ENCODE data around the gene SULT1A1. TPM values are rescaled to one million over a fixed set of nuclear protein-coding genes. Genes with fewer than 3 reads are reported as not detected.
A peak's percentile ranks its signal among the peaks of the same experiment; 100 is the strongest.

SULT1A1 gene
- total RNA-seq, 5 donors from 2014 or later (not counting 1 experiment from before 2014, with no cell fraction given) = 13.3 to 19.0 (median 15.8) TPM

DNA sequence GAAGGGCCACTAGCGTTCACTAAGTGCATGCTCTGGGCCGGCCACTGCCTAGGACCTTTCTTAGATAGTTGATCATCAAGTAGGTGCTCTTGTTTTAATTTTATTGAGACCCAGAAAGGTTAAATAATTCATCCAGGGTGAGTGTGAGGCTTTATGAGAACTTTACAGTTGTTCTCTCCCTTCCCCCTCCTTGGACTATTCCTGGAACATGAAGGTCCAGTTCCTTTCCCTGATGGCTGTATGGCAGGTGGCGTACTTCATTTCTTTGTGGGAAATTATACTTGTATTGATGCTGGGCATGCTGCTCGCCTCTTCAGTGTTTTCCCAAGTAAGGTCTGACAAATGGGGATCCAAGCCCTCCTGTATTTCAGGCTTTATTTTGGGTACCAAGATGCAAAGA is 47.6 kb downstream of the SULT1A1 start:
- no peak overlapping the region for H3K4me3 Mint-ChIP-seq
- Histone ChIP-seq H3K4me3 (ENCODE audit: control insufficient read depth in 1 of 2, extremely low read depth in 1 of 2, low read length in 1 of 2) (no peak overlapping the region), H3K9me3 (peaks cover 2% of the 10 kb centered on the region), H3K4me1 (ENCODE audit: control insufficient read depth in 1 of 2, extremely low read depth in 1 of 2, insufficient read depth in 2 of 2, low read length in 2 of 2) (peaks cover 0 to 7% of the 10 kb centered on the region in 2 experiments), H3K27ac (ENCODE audit: low read length) (no peak overlapping the region), H3K36me3 (ENCODE audit: control insufficient read depth in 2 of 2, extremely low read depth in 1 of 2, insufficient read depth in 1 of 2, low read length in 1 of 2) (peaks cover 3 to 23% of the 10 kb centered on the region in 2 donors), H3K27me3 (replicated peaks in 1 of 2; ENCODE audit: control insufficient read depth in 2 of 2, extremely low read depth in 1 of 2, insufficient read depth in 2 of 2, low read length in 1 of 2) (no peaks in the 10 kb centered on the region)
- H3K27me3 Mint-ChIP-seq = no peaks in the 10 kb centered on the region
- H3K9me3 Mint-ChIP-seq = peaks cover 0 to 5% (median under 1%) of the 10 kb centered on the region in 3 donors
- no peak overlapping the region for H3K27ac Mint-ChIP-seq
- WGBS (ENCODE audit: insufficient coverage) = 100% methylated on average over 1 of the region's 4 CpGs
- H3K4me1 Mint-ChIP-seq = peaks cover 44 to 46% (median 44%) of the 10 kb centered on the region in 3 donors
- ATAC-seq (replicated peaks in 1 of 4) (no peak), DNase-seq (no peak)
- peaks cover 32% of the 10 kb centered on the region for H3K36me3 Mint-ChIP-seq
- ChIA-PET POLR2A (interaction anchor here in 1 of 2 donors (0.6 kb wide), 1 partner anchor 55 kb away, joined by 3 read pairs; no protein-coding TSS in a partner anchor), CTCF (no interaction called here)

DNA sequence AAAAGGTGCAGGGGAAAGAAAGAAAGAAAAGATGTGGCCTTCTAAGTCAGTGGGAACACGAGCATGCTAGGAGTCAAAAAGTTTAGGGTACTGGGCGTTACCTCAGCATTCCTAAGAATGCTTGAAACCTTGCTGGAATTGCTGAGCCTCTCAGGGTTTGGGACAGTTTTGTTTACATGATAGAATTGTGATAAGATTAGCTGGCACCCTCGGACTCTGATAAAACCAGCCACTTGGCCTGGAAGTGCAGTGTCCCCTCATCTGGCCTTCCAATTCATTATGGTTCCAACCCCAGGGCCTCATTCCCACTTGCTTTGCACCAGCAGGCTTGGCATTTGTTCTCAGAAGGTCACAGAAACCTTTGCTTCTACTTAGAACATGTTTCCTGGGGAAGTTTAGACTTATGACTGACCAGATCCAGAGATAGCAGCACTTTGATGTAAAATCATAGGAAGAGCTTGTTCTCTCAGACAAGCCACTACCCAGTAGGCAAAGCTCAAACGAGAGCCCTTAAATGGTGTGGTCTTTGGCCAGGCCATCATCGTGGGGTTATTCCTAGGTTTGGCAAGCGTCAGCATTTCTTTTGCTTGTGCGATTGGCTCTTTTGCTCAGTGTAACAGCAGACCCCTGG is 48.2 kb downstream of the SULT1A1 start:
- Mint-ChIP-seq H3K27ac (no peak overlapping the region), H3K9me3 (peaks cover 0 to 4% (median 0%) of the 10 kb centered on the region in 3 donors), H3K4me3 (no peak overlapping the region), H3K4me1 (peaks cover 48 to 50% (median 49%) of the 10 kb centered on the region in 3 donors), H3K36me3 (peaks cover 32% of the 10 kb centered on the region), H3K27me3 (no peaks in the 10 kb centered on the region)
- Histone ChIP-seq H3K27ac (ENCODE audit: low read length) (no peak overlapping the region), H3K4me3 (ENCODE audit: control insufficient read depth in 1 of 2, extremely low read depth in 1 of 2, low read length in 1 of 2) (no peak overlapping the region), H3K36me3 (ENCODE audit: control insufficient read depth in 2 of 2, extremely low read depth in 1 of 2, insufficient read depth in 1 of 2, low read length in 1 of 2) (peaks cover 3 to 28% of the 10 kb centered on the region in 2 donors), H3K9me3 (no peaks in the 10 kb centered on the region), H3K27me3 (replicated peaks in 1 of 2; ENCODE audit: control insufficient read depth in 2 of 2, extremely low read depth in 1 of 2, insufficient read depth in 2 of 2, low read length in 1 of 2) (no peaks in the 10 kb centered on the region), H3K4me1 (ENCODE audit: control insufficient read depth in 1 of 2, extremely low read depth in 1 of 2, insufficient read depth in 2 of 2, low read length in 2 of 2) (peaks cover 0 to 7% of the 10 kb centered on the region in 2 experiments)
- no peak for ATAC-seq (replicated peaks in 1 of 4)
- 96% methylated on average over 5 of the region's 7 CpGs for WGBS (ENCODE audit: insufficient coverage)
- POLR2A ChIA-PET = interaction anchor here in 1 of 2 donors (0.6 kb wide), 1 partner anchor 10 kb away, joined by 3 read pairs; no protein-coding TSS in a partner anchor
- no peak for DNase-seq
- CTCF ChIA-PET = no interaction called here

DNA sequence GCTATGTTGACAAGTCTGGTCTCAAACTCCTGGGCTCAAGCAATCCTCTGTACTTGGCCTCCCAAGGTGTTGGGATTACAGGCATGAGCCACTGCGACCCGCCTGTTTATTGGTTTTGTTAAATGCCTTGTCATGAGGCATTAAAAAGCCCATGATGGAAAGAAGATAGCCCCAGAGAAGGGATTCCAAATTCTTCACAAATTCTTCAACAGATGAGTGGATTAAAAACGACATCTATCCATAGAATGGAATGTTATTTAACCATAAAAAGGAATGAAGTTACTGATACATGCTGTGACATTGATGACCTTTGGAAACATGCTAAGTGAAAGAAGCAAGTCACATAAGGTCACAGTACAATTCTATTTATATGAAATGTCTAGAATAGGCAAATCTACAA is 51.4 kb downstream of the SULT1A1 start:
- Histone ChIP-seq H3K9me3 (no peaks in the 10 kb centered on the region), H3K27me3 (replicated peaks in 1 of 2; ENCODE audit: control insufficient read depth in 2 of 2, extremely low read depth in 1 of 2, insufficient read depth in 2 of 2, low read length in 1 of 2) (no peaks in the 10 kb centered on the region), H3K4me3 (ENCODE audit: control insufficient read depth in 1 of 2, extremely low read depth in 1 of 2, low read length in 1 of 2) (no peak overlapping the region), H3K27ac (ENCODE audit: low read length) (no peak overlapping the region), H3K4me1 (ENCODE audit: control insufficient read depth in 1 of 2, extremely low read depth in 1 of 2, insufficient read depth in 2 of 2, low read length in 2 of 2) (peaks cover 11 to 21% of the 10 kb centered on the region in 2 experiments), H3K36me3 (ENCODE audit: control insufficient read depth in 2 of 2, extremely low read depth in 1 of 2, insufficient read depth in 1 of 2, low read length in 1 of 2) (peaks cover 0 to 24% of the 10 kb centered on the region in 2 donors)
- no CpG with 5 or more reads among the region's 3 CpGs for WGBS (ENCODE audit: insufficient coverage)
- no peaks in the 10 kb centered on the region for H3K9me3 Mint-ChIP-seq
- ATAC-seq (replicated peaks in 1 of 4) (no peak), DNase-seq (no peak)
- peaks cover 48 to 67% (median 57%) of the 10 kb centered on the region in 3 donors for H3K4me1 Mint-ChIP-seq
- POLR2A ChIA-PET = no interaction called here
- peaks cover 20% of the 10 kb centered on the region for H3K36me3 Mint-ChIP-seq
- CTCF ChIA-PET = interaction anchor here in 1 of 2 donors (0.7 kb wide), 1 partner anchor 247 kb away, joined by 3 read pairs; no protein-coding TSS in a partner anchor
- H3K27me3 Mint-ChIP-seq = no peaks in the 10 kb centered on the region
- H3K27ac Mint-ChIP-seq = no peak overlapping the region
- H3K4me3 Mint-ChIP-seq = no peak overlapping the region

DNA sequence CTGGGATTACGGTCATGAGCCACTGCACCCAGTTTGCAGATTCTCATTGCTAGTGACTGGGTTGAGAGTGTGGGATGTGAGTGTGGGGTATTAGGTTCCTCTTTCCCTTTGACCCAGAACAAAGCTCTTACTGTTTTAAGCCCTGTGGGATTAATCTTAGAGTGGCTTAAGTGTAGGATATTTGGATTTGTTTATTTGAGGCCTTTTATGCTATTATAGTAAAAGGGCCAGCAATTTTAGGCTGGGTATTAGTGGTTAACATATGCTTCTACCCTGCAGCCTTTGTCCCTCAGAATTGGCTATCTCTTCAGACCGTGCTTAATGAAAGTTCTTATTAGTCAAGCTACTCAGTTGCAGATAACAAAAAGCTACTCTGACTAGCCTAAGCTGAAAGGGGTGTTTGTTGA is 52.9 kb downstream of the SULT1A1 start:
- ChIA-PET CTCF (interaction anchor here in 1 of 2 donors (0.7 kb wide), 1 partner anchor 247 kb away, joined by 3 read pairs; no protein-coding TSS in a partner anchor), POLR2A (interaction anchor here (0.5 to 0.6 kb wide), 2 partner anchors 28 to 1326 kb away, joined by 3 to 4 read pairs; no protein-coding TSS in a partner anchor)
- H3K27ac Mint-ChIP-seq = no peak overlapping the region
- no peak overlapping the region for H3K4me3 ChIP-seq (ENCODE audit: control insufficient read depth in 1 of 2, extremely low read depth in 1 of 2, low read length in 1 of 2)
- peaks cover 38 to 61% (median 49%) of the 10 kb centered on the region in 3 donors for H3K4me1 Mint-ChIP-seq
- H3K9me3 ChIP-seq = no peaks in the 10 kb centered on the region
- no peak for ATAC-seq (replicated peaks in 1 of 4)
- H3K27me3 Mint-ChIP-seq = no peaks in the 10 kb centered on the region
- no peak overlapping the region for H3K4me3 Mint-ChIP-seq
- H3K9me3 Mint-ChIP-seq = no peaks in the 10 kb centered on the region
- WGBS (ENCODE audit: insufficient coverage) = 100% methylated on average over 2 of the region's 2 CpGs
- no peaks in the 10 kb centered on the region for H3K27me3 ChIP-seq (replicated peaks in 1 of 2; ENCODE audit: control insufficient read depth in 2 of 2, extremely low read depth in 1 of 2, insufficient read depth in 2 of 2, low read length in 1 of 2)
- no peak for DNase-seq
- H3K27ac ChIP-seq (ENCODE audit: low read length) = no peak overlapping the region
- H3K4me1 ChIP-seq (ENCODE audit: control insufficient read depth in 1 of 2, extremely low read depth in 1 of 2, insufficient read depth in 2 of 2, low read length in 2 of 2) = peaks cover 15 to 25% of the 10 kb centered on the region in 2 experiments
- H3K36me3 Mint-ChIP-seq = peaks cover 20% of the 10 kb centered on the region
- H3K36me3 ChIP-seq (ENCODE audit: control insufficient read depth in 2 of 2, extremely low read depth in 1 of 2, insufficient read depth in 1 of 2, low read length in 1 of 2) = peaks cover 0 to 24% of the 10 kb centered on the region in 2 donors

DNA sequence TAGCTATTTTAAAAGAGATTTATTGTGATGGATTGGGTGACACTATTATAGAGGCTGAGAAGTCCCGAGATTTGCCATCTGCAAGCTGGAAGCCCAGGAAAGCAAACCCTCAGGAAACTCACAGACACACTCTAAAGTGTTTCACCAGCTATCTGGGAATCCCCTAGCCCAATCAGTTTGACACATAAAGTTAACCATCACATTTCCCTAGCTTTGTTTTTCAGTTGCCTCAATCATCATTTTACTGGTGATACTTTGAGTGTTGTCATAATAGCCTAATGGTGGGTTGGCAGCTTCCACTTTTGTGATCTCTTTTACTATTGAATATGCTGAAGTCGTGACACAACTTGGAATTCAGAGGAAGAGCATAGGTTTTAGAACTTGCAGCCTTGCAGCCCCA is 54.3 kb downstream of the SULT1A1 start:
- H3K4me3 Mint-ChIP-seq = peak overlapping the region in 2 of 3 donors; percentile 4 to 88
- H3K4me3 ChIP-seq (ENCODE audit: control insufficient read depth in 1 of 2, extremely low read depth in 1 of 2, low read length in 1 of 2) = no peak overlapping the region
- peaks cover 31 to 54% (median 42%) of the 10 kb centered on the region in 3 donors for H3K4me1 Mint-ChIP-seq
- ChIA-PET CTCF (interaction anchor here in 1 of 2 donors (0.5 to 1.1 kb wide), 2 partner anchors 30 to 62 kb away, joined by 3 read pairs; partner anchors contain the start of gene APOBR), POLR2A (no interaction called here)
- no peak for ATAC-seq (replicated peaks in 1 of 4)
- H3K4me1 ChIP-seq (ENCODE audit: control insufficient read depth in 1 of 2, extremely low read depth in 1 of 2, insufficient read depth in 2 of 2, low read length in 2 of 2) = peaks cover 15 to 25% of the 10 kb centered on the region in 2 experiments
- peaks cover 16% of the 10 kb centered on the region for H3K36me3 Mint-ChIP-seq
- no peaks in the 10 kb centered on the region for H3K27me3 ChIP-seq (replicated peaks in 1 of 2; ENCODE audit: control insufficient read depth in 2 of 2, extremely low read depth in 1 of 2, insufficient read depth in 2 of 2, low read length in 1 of 2)
- H3K9me3 ChIP-seq = no peaks in the 10 kb centered on the region
- H3K9me3 Mint-ChIP-seq = no peaks in the 10 kb centered on the region
- peaks cover 0 to 24% of the 10 kb centered on the region in 2 donors for H3K36me3 ChIP-seq (ENCODE audit: control insufficient read depth in 2 of 2, extremely low read depth in 1 of 2, insufficient read depth in 1 of 2, low read length in 1 of 2)
- no peak overlapping the region for H3K27ac ChIP-seq (ENCODE audit: low read length)
- H3K27ac Mint-ChIP-seq = no peak overlapping the region
- no CpG with 5 or more reads among the region's 2 CpGs for WGBS (ENCODE audit: insufficient coverage)
- H3K27me3 Mint-ChIP-seq = no peaks in the 10 kb centered on the region
- peak in 1 of 35 experiments; percentile 25 for DNase-seq
